Inflammatory macrophage treated with lipopolysaccharide for 1 hour (primary cell): Measurements from ENCODE around the gene CEP43.

ENCODE experiments used
- DNase-seq, 2 donors: peaks; one replicate each; pipeline ENCODE4 v3.0.0-alpha.2; 2020 to 2022

Gene CEP43

GRCh38 chr6:167013946-167014345 is 14.7 kb downstream of the CEP43 start:
- DNase-seq = no peak

GRCh38 chr6:167015302-167015701 is 16.1 kb downstream of the CEP43 start:
- DNase-seq = no peak

- no peak for DNase-seq
These were observed 21.0 kb downstream of the CEP43 start for GRCh38 chr6:167020206-167020605.

GRCh38 chr6:167027308-167027707 is 28.1 kb downstream of the CEP43 start:
- DNase-seq = no peak

- no peak for DNase-seq
These were observed 28.6 kb downstream of the CEP43 start for GRCh38 chr6:167027772-167028171.

- DNase-seq = no peak
These were observed 31.2 kb downstream of the CEP43 start for GRCh38 chr6:167030222-167031072.

- no peak for DNase-seq
These were observed 32.0 kb downstream of the CEP43 start for GRCh38 chr6:167031082-167031709.

- DNase-seq = no peak
These were observed 34.9 kb downstream of the CEP43 start for GRCh38 chr6:167034056-167034455.

- DNase-seq = no peak
These were observed 38.6 kb downstream of the CEP43 start for GRCh38 chr6:167037762-167038161.

- DNase-seq = no peak
These were observed 45.5 kb downstream of the CEP43 start for GRCh38 chr6:167044696-167045095.

GRCh38 chr6:167045828-167046580 is 46.8 kb downstream of the CEP43 start:
- no peak for DNase-seq

- DNase-seq = no peak
These were observed 47.8 kb downstream of the CEP43 start for GRCh38 chr6:167046861-167047495.

- peak; percentile 58 to 69 for DNase-seq
These were observed 48.4 kb downstream of the CEP43 start for GRCh38 chr6:167047554-167047953.
